OCI-LY7 (cell line): Measurements from ENCODE around the gene FNIP1. TPM values are rescaled to one million over a fixed set of nuclear protein-coding genes. Genes with fewer than 3 reads are reported as not detected.
"Not testable (repeated sequence)": the region's sequence is repeated elsewhere in the genome, so short reads cannot be mapped to it uniquely, and the experiment has no call there.

ENCODE experiments used
- BruUV-seq: library from RNA; stranded (reverse); fragments of 400-500 nt; replicated peaks from 2 replicates; lab custom pipeline; 2021; lab: Mats Ljungman, UMichigan
- CTCF ChIA-PET: fragments of 300-600 bp; sonication (Branson Sonifier 250); formaldehyde crosslinking; loops from one replicate; lab custom pipeline; 2022; ENCODE audit warnings: antibody characterized with exemption; ENCODE audit not compliant: unreplicated experiment; lab: Charles Lee
- POLR2A ChIA-PET: fragments of 300-600 bp; sonication (Branson Sonifier 250); formaldehyde crosslinking; loops from one replicate; lab custom pipeline; 2022; ENCODE audit warnings: antibody characterized with exemption; lab: Charles Lee
- DNase-seq: peaks from one replicate; pipeline ENCODE4 v3.0.0-alpha.2; 2015; ENCODE audit warnings: low spot score
- H2AFZ ChIP-seq: fragments of 200-600 bp; sonication (generic), shearing (Covaris generic); 2 replicates; pipeline ENCODE4 v1.6.1; 2014; ENCODE audit warnings: mild to moderate bottlenecking, antibody characterized with exemption, low read length, moderate library complexity
- H3K27ac ChIP-seq: fragments of 200-600 bp; sonication (generic); 2 replicates; pipeline ENCODE4 v1.5.1; 2014; ENCODE audit warnings: mixed run types, low read depth, mild to moderate bottlenecking, moderate library complexity, low read length, inconsistent platforms; ENCODE audit not compliant: poor library complexity, severe bottlenecking
- H3K36me3 ChIP-seq: fragments of 200-600 bp; sonication (generic); 2 replicates; pipeline ENCODE4 v1.6.1; 2014; ENCODE audit warnings: mild to moderate bottlenecking, antibody characterized with exemption, low read length, moderate library complexity, mixed read lengths; ENCODE audit not compliant: insufficient read depth
- H3K4me1 ChIP-seq: fragments of 200-600 bp; sonication (generic); 2 replicates; pipeline ENCODE4 v1.5.1; 2014; ENCODE audit warnings: mild to moderate bottlenecking, low read length; ENCODE audit not compliant: insufficient read depth, poor library complexity, severe bottlenecking
- H3K4me2 ChIP-seq: fragments of 200-600 bp; sonication (generic); 2 replicates; pipeline ENCODE4 v1.6.1; 2014; ENCODE audit warnings: mild to moderate bottlenecking, low read length
- H3K4me3 ChIP-seq: fragments of 200-600 bp; sonication (generic); 2 replicates; pipeline ENCODE4 v1.5.1; 2014; ENCODE audit warnings: mild to moderate bottlenecking, low read depth, low read length; ENCODE audit not compliant: poor library complexity, severe bottlenecking
- H3K79me2 ChIP-seq: fragments of 200-600 bp; sonication (generic); 2 replicates; pipeline ENCODE4 v1.6.1; 2016; ENCODE audit warnings: low read depth, mild to moderate bottlenecking, low read length, moderate library complexity, mixed read lengths; ENCODE audit not compliant: insufficient read depth
- H3K9me2 ChIP-seq: fragments of 200-600 bp; sonication (generic); 2 replicates; pipeline ENCODE4 v1.6.1; 2016; ENCODE audit warnings: mild to moderate bottlenecking, low read length, mixed read lengths; ENCODE audit not compliant: insufficient read depth
- H3K9me3 ChIP-seq: fragments of 200-600 bp; sonication (generic); 2 replicates; pipeline ENCODE4 v1.6.1; 2014; ENCODE audit warnings: mild to moderate bottlenecking, mixed run types, low read length, mixed read lengths
- H4K20me1 ChIP-seq: fragments of 200-600 bp; sonication (generic); 2 replicates; pipeline ENCODE4 v1.6.1; 2014; ENCODE audit warnings: mild to moderate bottlenecking, antibody characterized with exemption, low read length, moderate library complexity, mixed read lengths; ENCODE audit not compliant: insufficient read depth
- EZH2phosphoT487 ChIP-seq: fragments of 200-600 bp; sonication (generic); IDR thresholded peaks from 2 replicates; pipeline ENCODE4 v1.6.1; 2018; ENCODE audit warnings: low read depth, borderline replicate concordance, mild to moderate bottlenecking, mixed run types, antibody characterized with exemption, low read length, moderate library complexity, mixed read lengths
- intact Hi-C: fragments of 100-400 bp; cut with micrococcal nuclease; formaldehyde crosslinking; loops from one replicate; pipeline ENCODE4 v1.10.0; 2022; ENCODE audit not compliant: unreplicated experiment
- total RNA-seq, 2 experiments: library from RNA; depleted of rRNA in 1 of 2; stranded (reverse); fragments of >200 nt in 1 of 2; shearing (Covaris generic) in 1 of 2; gene quantifications; 2 replicates each; pipeline ENCODE4 v1.2.3, GENCODE V29; 2014 to 2022
- TF ChIP-seq, protein P1 (sequence below): fragments of 200-600 bp; sonication (generic); conservative IDR thresholded peaks from 2 replicates; pipeline ENCODE4 v1.5.1; 2014; ENCODE audit warnings: mild to moderate bottlenecking, antibody characterized with exemption, low read length, moderate library complexity, mixed read lengths

Gene FNIP1
- total RNA-seq, 2 experiments from 2014 or later, result 19.4 to 20.6 TPM

DNA sequence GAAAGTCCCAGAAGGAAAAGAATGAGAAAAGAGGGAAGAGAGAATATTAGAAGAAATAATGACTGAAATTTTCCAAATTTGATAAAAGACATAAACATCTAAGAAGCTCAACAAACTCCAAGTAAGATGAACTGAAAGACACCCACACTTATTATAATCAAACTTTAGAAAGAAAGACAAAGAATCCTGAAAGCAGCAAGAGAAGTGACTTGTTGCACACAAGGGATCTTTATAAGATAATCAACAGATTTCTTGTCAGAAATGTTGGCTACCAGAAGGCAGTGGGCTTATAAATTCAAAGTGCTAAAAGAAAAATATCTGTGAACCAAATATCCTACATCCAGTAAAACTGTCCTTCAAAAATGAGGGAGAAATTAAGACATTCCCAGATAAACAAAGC, 49.0 kb upstream of the FNIP1 start:
- H3K27ac ChIP-seq, result no peak overlapping the region
- no peak overlapping the region for H3K4me3 ChIP-seq
- TF ChIP-seq, protein P1, sequence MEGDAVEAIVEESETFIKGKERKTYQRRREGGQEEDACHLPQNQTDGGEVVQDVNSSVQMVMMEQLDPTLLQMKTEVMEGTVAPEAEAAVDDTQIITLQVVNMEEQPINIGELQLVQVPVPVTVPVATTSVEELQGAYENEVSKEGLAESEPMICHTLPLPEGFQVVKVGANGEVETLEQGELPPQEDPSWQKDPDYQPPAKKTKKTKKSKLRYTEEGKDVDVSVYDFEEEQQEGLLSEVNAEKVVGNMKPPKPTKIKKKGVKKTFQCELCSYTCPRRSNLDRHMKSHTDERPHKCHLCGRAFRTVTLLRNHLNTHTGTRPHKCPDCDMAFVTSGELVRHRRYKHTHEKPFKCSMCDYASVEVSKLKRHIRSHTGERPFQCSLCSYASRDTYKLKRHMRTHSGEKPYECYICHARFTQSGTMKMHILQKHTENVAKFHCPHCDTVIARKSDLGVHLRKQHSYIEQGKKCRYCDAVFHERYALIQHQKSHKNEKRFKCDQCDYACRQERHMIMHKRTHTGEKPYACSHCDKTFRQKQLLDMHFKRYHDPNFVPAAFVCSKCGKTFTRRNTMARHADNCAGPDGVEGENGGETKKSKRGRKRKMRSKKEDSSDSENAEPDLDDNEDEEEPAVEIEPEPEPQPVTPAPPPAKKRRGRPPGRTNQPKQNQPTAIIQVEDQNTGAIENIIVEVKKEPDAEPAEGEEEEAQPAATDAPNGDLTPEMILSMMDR, result no peak
- no peak for TF ChIP-seq EZH2phosphoT487
- H2AFZ ChIP-seq, result no peak overlapping the region
- no peaks in the 10 kb centered on the region for H3K36me3 ChIP-seq
- peaks cover 22% of the 10 kb centered on the region; the same call in 1 of the 2 replicates for H3K9me3 ChIP-seq
- no peaks in the 10 kb centered on the region for H3K9me2 ChIP-seq
- no peak overlapping the region for H3K4me2 ChIP-seq
- DNase-seq, result no peak
- no peaks in the 10 kb centered on the region for H3K4me1 ChIP-seq
- H4K20me1 ChIP-seq, result no peaks in the 10 kb centered on the region
- CTCF ChIA-PET, result no interaction called here
- no peaks in the 10 kb centered on the region for H3K79me2 ChIP-seq
- intact Hi-C loops, result no loop called here
- no TSS peak for BruUV-seq
- POLR2A ChIA-PET, result interaction anchor here (0.5 kb wide), 1 partner anchor 643 kb away, joined by 3 read pairs; no protein-coding TSS in a partner anchor

GRCh38 chr5:131842971-131843370, 46.2 kb upstream of the FNIP1 start:
- BruUV-seq, DNase-seq, H3K79me2 ChIP-seq, H3K27ac ChIP-seq, POLR2A ChIA-PET, H3K4me2 ChIP-seq, H4K20me1 ChIP-seq, intact Hi-C loops, H3K36me3 ChIP-seq, H2AFZ ChIP-seq, H3K4me1 ChIP-seq, H3K4me3 ChIP-seq, CTCF ChIA-PET, H3K9me2 ChIP-seq: not testable (repeated sequence)
- H3K9me3 ChIP-seq, result peaks cover 15% of the 10 kb centered on the region

- H3K36me3 ChIP-seq, H4K20me1 ChIP-seq, H3K9me3 ChIP-seq, H3K9me2 ChIP-seq, H3K27ac ChIP-seq, H3K79me2 ChIP-seq, intact Hi-C loops, H2AFZ ChIP-seq, CTCF ChIA-PET, BruUV-seq, H3K4me1 ChIP-seq, H3K4me3 ChIP-seq, DNase-seq, H3K4me2 ChIP-seq: not testable (repeated sequence)
- POLR2A ChIA-PET, result interaction anchor here (0.6 kb wide), 1 partner anchor 8 kb away, joined by 3 read pairs; no protein-coding TSS in a partner anchor
Measured at GRCh38 chr5:131832702-131833101, 35.9 kb upstream of the FNIP1 start.
